Activated gamma-delta T cell (primary cell): Measurements from ENCODE around the gene ARHGAP12.
"Not testable (repeated sequence)": the region's sequence is repeated elsewhere in the genome, so short reads cannot be mapped to it uniquely, and the experiment has no call there.

ENCODE experiments used
- DNase-seq: peaks from one replicate; lab custom pipeline; 2025; lab: John Stamatoyannopoulos, UW

ARHGAP12 gene

GRCh38 chr10:31768935-31769334, 159.7 kb downstream of the ARHGAP12 start:
- DNase-seq, result not testable (repeated sequence)

- DNase-seq, result no peak
Measured at GRCh38 chr10:31768467-31768866, 160.2 kb downstream of the ARHGAP12 start.

- DNase-seq, result no peak
Measured at GRCh38 chr10:31765541-31765940, 163.1 kb downstream of the ARHGAP12 start.

- no peak for DNase-seq
Measured at GRCh38 chr10:31762316-31762715, 166.3 kb downstream of the ARHGAP12 start.

- DNase-seq, result no peak
Measured at GRCh38 chr10:31761156-31761555, 167.5 kb downstream of the ARHGAP12 start.

- DNase-seq, result no peak
Measured at GRCh38 chr10:31760674-31761081, 168.0 kb downstream of the ARHGAP12 start.

GRCh38 chr10:31759799-31760626, 168.6 kb downstream of the ARHGAP12 start:
- DNase-seq, result peak; percentile 94

GRCh38 chr10:31759124-31759798, 169.4 kb downstream of the ARHGAP12 start:
- DNase-seq, result no peak

GRCh38 chr10:31758495-31758894, 170.1 kb downstream of the ARHGAP12 start:
- no peak for DNase-seq

GRCh38 chr10:31757831-31758230, 170.8 kb downstream of the ARHGAP12 start:
- DNase-seq, result no peak

- DNase-seq, result no peak
Measured at GRCh38 chr10:31757386-31757791, 171.2 kb downstream of the ARHGAP12 start.

- no peak for DNase-seq
Measured at GRCh38 chr10:31756729-31757110, 171.9 kb downstream of the ARHGAP12 start.

- DNase-seq, result no peak
Measured at GRCh38 chr10:31756101-31756728, 172.4 kb downstream of the ARHGAP12 start.
